ENCODE measurements around the gene ABRAXAS1.

DNA sequence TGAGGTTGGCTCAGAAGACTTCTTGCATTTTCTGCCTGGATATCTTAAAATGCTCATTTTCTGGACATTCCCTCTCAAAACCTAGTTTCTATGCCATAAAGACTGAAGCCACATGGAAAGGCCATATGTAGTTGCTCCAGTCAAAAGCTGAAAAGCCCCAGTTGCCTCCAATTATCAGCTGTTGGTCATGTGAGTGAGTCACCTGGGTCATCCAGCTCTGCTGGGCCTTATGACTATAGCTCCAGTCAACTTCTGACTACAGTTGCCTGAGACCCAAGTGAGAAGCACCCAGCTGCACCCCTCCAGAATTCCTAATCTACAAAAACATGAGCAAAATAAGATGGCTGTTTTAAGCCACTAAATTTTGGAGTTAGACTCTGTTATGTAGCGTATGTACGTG, 71.2 kb downstream of the ABRAXAS1 start:
- no peak for TF ChIP-seq EZH2 (IDR thresholded peaks at IDR 0.05)
- TF ChIP-seq, protein P1, sequence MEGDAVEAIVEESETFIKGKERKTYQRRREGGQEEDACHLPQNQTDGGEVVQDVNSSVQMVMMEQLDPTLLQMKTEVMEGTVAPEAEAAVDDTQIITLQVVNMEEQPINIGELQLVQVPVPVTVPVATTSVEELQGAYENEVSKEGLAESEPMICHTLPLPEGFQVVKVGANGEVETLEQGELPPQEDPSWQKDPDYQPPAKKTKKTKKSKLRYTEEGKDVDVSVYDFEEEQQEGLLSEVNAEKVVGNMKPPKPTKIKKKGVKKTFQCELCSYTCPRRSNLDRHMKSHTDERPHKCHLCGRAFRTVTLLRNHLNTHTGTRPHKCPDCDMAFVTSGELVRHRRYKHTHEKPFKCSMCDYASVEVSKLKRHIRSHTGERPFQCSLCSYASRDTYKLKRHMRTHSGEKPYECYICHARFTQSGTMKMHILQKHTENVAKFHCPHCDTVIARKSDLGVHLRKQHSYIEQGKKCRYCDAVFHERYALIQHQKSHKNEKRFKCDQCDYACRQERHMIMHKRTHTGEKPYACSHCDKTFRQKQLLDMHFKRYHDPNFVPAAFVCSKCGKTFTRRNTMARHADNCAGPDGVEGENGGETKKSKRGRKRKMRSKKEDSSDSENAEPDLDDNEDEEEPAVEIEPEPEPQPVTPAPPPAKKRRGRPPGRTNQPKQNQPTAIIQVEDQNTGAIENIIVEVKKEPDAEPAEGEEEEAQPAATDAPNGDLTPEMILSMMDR (IDR thresholded peaks at IDR 0.05): no peak

Measured in neural progenitor cell (in vitro differentiated cells).